ENCODE results near the gene TMCO5A.

The TMCO5A gene

GRCh38 chr15:37979671-37980409 is 45.4 kb downstream of the TMCO5A start:
- no peaks in the 10 kb centered on the region for H3K27me3 ChIP-seq (ENCODE audit: insufficient read depth, poor library complexity, severe bottlenecking)

GRCh38 chr15:37981201-37981600 is 46.8 kb downstream of the TMCO5A start:
- Histone ChIP-seq H3K9me3 (ENCODE audit: severe bottlenecking) (no peaks in the 10 kb centered on the region), H3K4me3 (ENCODE audit: severe bottlenecking) (no peak overlapping the region), H3K27me3 (ENCODE audit: insufficient read depth, poor library complexity, severe bottlenecking) (no peaks in the 10 kb centered on the region), H3K27ac (ENCODE audit: poor library complexity, severe bottlenecking) (no peak overlapping the region), H3K4me1 (ENCODE audit: insufficient read depth, poor library complexity, severe bottlenecking) (no peaks in the 10 kb centered on the region), H3K36me3 (ENCODE audit: low read depth) (no peaks in the 10 kb centered on the region)
- ATAC-seq (ENCODE audit: low read depth) (no peak), DNase-seq (ENCODE audit: low spot score) (no peak)
- TF ChIP-seq CTCF (IDR thresholded peaks at IDR 0.05; ENCODE audit: poor library complexity, severe bottlenecking): no peak

More at GRCh38 chr15:37979671-37980409, 45.4 kb downstream of the TMCO5A start:
- no peaks in the 10 kb centered on the region for H3K9me3 ChIP-seq (ENCODE audit: severe bottlenecking)
- ATAC-seq (ENCODE audit: low read depth) (no peak), DNase-seq (ENCODE audit: low spot score) (peak; percentile 55)
- H3K27ac ChIP-seq (ENCODE audit: poor library complexity, severe bottlenecking): no peak overlapping the region
- no peaks in the 10 kb centered on the region for H3K4me1 ChIP-seq (ENCODE audit: insufficient read depth, poor library complexity, severe bottlenecking)
- no peaks in the 10 kb centered on the region for H3K36me3 ChIP-seq (ENCODE audit: low read depth)
- no peak for TF ChIP-seq CTCF (IDR thresholded peaks at IDR 0.05; ENCODE audit: poor library complexity, severe bottlenecking)
- H3K4me3 ChIP-seq (ENCODE audit: severe bottlenecking): no peak overlapping the region

- Histone ChIP-seq H3K27ac (ENCODE audit: poor library complexity, severe bottlenecking) (no peak overlapping the region), H3K36me3 (ENCODE audit: low read depth) (no peaks in the 10 kb centered on the region), H3K27me3 (ENCODE audit: insufficient read depth, poor library complexity, severe bottlenecking) (no peaks in the 10 kb centered on the region), H3K4me3 (ENCODE audit: severe bottlenecking) (no peak overlapping the region), H3K9me3 (ENCODE audit: severe bottlenecking) (no peaks in the 10 kb centered on the region), H3K4me1 (ENCODE audit: insufficient read depth, poor library complexity, severe bottlenecking) (no peaks in the 10 kb centered on the region)
- ATAC-seq (ENCODE audit: low read depth) (peak; percentile 90), DNase-seq (ENCODE audit: low spot score) (no peak)
- peak; percentile 79 for TF ChIP-seq CTCF (IDR thresholded peaks at IDR 0.05; ENCODE audit: poor library complexity, severe bottlenecking)
These were observed 47.3 kb downstream of the TMCO5A start for GRCh38 chr15:37981775-37982174.

GRCh38 chr15:37984368-37984767 is 49.9 kb downstream of the TMCO5A start:
- Histone ChIP-seq H3K9me3 (ENCODE audit: severe bottlenecking) (no peaks in the 10 kb centered on the region), H3K4me1 (ENCODE audit: insufficient read depth, poor library complexity, severe bottlenecking) (no peaks in the 10 kb centered on the region), H3K27ac (ENCODE audit: poor library complexity, severe bottlenecking) (no peak overlapping the region), H3K36me3 (ENCODE audit: low read depth) (no peaks in the 10 kb centered on the region), H3K27me3 (ENCODE audit: insufficient read depth, poor library complexity, severe bottlenecking) (no peaks in the 10 kb centered on the region), H3K4me3 (ENCODE audit: severe bottlenecking) (no peak overlapping the region)
- ATAC-seq (ENCODE audit: low read depth) (0 out of 3 replicates have a peak, but pooled peaks have one; percentile 21), DNase-seq (ENCODE audit: low spot score) (no peak)
- TF ChIP-seq CTCF (IDR thresholded peaks at IDR 0.05; ENCODE audit: poor library complexity, severe bottlenecking): no peak

All from RWPE2 (cell line).